HFFc6 (cell line): Measurements from ENCODE around the gene PTCSC3. TPM values are rescaled to one million over a fixed set of nuclear protein-coding genes. Genes with fewer than 3 reads are reported as not detected.

Source experiments
- DNase-seq: peaks from one replicate; pipeline ENCODE4 v3.0.0-alpha.2; 2018
- H3K27ac Mint-ChIP-seq: 2 replicates; pipeline ENCODE4 v1.8.0; 2020; ENCODE audit warnings: mild to moderate bottlenecking, mixed read lengths
- H3K27me3 Mint-ChIP-seq: 2 replicates; pipeline ENCODE4 v1.8.0; 2021; ENCODE audit warnings: mild to moderate bottlenecking, moderate library complexity, mixed read lengths; ENCODE audit not compliant: insufficient read depth
- H3K36me3 Mint-ChIP-seq: 2 replicates; pipeline ENCODE4 v1.8.0; 2021; ENCODE audit warnings: low read depth, mixed read lengths
- H3K4me1 Mint-ChIP-seq: 2 replicates; pipeline ENCODE4 v1.8.0; 2020; ENCODE audit warnings: low read depth, mixed read lengths
- H3K4me3 Mint-ChIP-seq: 2 replicates; pipeline ENCODE4 v1.8.0; 2020; ENCODE audit warnings: mild to moderate bottlenecking, moderate library complexity, mixed read lengths
- H3K9me3 Mint-ChIP-seq: 2 replicates; pipeline ENCODE4 v1.8.0; 2020; ENCODE audit warnings: mild to moderate bottlenecking, mixed read lengths
- total RNA-seq, 6 experiments: library from RNA; stranded (reverse); fragmentation: NEBNext Ultra II Directional; extraction: Animal tissue kit (Norgen Biotek cat#: 25700); gene quantifications; 2 replicates in 1 of 6; 3 replicates in 5 of 6; pipeline ENCODE4 v1.2.3, GENCODE V29; 2021
- TF ChIP-seq, protein P1 (sequence below): fragments of 200-600 bp; sonication (generic); IDR thresholded peaks from 2 replicates; pipeline ENCODE4 v1.5.0; 2021; ENCODE audit warnings: antibody characterized with exemption, mild to moderate bottlenecking

Gene PTCSC3
- total RNA-seq, 6 experiments from 2014 or later = not detected

DNA sequence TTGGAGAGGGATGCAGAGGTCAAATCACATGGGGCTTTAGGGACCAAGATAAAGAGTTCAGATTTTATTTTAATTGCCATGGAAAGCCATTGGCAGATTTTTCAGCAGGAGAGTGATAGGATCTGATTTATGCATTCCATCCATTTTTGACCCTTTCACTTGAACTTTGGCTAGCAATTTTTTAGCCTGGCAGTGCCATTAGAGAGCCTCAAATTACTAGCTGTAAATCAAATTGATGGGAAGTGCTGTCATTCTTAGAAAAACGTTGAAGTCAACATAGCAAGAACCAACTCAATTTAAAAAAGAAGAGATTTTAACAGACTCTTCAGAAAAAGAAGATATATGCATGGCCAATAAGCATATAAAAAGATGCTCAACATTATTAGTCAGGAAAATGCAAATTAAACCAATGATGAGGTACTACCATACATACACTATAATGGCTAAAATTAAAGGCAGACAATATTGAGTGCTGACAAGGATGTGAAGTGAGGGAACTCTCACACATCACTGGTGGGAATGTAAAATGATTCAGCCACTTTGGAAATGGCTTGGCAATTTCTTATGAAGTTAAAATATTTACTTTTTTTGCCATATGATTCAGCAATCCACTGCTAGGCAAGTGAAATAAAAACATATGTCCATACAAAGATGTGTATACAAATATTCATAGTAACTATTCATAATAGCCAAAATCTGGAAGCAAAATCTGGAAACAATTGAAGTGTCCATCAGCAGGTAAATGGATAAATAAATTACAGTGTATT is 89.7 kb downstream of the PTCSC3 start:
- peaks cover 4% of the 10 kb centered on the region; the same call in 1 of the 2 replicates for H3K27me3 Mint-ChIP-seq
- no peak for DNase-seq
- H3K4me1 Mint-ChIP-seq = peaks cover 12% of the 10 kb centered on the region
- H3K4me3 Mint-ChIP-seq = no peak overlapping the region
- TF ChIP-seq, protein P1, sequence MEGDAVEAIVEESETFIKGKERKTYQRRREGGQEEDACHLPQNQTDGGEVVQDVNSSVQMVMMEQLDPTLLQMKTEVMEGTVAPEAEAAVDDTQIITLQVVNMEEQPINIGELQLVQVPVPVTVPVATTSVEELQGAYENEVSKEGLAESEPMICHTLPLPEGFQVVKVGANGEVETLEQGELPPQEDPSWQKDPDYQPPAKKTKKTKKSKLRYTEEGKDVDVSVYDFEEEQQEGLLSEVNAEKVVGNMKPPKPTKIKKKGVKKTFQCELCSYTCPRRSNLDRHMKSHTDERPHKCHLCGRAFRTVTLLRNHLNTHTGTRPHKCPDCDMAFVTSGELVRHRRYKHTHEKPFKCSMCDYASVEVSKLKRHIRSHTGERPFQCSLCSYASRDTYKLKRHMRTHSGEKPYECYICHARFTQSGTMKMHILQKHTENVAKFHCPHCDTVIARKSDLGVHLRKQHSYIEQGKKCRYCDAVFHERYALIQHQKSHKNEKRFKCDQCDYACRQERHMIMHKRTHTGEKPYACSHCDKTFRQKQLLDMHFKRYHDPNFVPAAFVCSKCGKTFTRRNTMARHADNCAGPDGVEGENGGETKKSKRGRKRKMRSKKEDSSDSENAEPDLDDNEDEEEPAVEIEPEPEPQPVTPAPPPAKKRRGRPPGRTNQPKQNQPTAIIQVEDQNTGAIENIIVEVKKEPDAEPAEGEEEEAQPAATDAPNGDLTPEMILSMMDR = no peak
- no peaks in the 10 kb centered on the region for H3K9me3 Mint-ChIP-seq
- H3K36me3 Mint-ChIP-seq = no peaks in the 10 kb centered on the region
- H3K27ac Mint-ChIP-seq = no peak overlapping the region

DNA sequence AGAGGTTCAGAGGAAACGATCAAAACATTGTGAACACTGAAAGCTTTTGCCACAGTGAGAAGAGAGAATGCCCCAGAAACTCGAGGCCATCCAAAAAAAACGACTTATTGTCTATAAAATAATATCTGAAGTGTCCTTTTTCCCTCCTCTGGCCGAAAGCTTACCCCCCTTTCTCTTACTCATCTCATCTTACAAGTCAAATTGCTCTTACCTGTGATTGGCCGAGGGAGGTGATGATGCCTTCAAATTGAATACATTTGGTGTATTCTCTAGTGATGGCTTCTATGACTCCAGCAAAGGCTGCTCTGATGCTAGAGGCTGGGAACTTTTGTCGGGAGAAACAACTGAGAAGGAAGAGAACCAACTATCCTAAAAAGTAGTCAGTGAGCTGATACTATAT is 90.7 kb downstream of the PTCSC3 start:
- H3K27me3 Mint-ChIP-seq = peaks cover 4% of the 10 kb centered on the region; the same call in 1 of the 2 replicates
- TF ChIP-seq, protein P1 = no peak
- H3K4me1 Mint-ChIP-seq = peaks cover 2% of the 10 kb centered on the region
- H3K4me3 Mint-ChIP-seq = no peak overlapping the region
- no peaks in the 10 kb centered on the region for H3K9me3 Mint-ChIP-seq
- no peak overlapping the region for H3K27ac Mint-ChIP-seq
- no peaks in the 10 kb centered on the region for H3K36me3 Mint-ChIP-seq
- no peak for DNase-seq

Other genes with a start within 250 kb of the PTCSC3 start
- gene MBIP, start 143.9 kb upstream of the PTCSC3 start, total RNA-seq = 10 to 100 TPM; 18.5 to 24.5 (median 21.8) TPM